Trophoblast cell (in vitro differentiated cells and primary cell): ENCODE measurements around the gene PDE4D.
A peak's percentile ranks its signal among the peaks of the same experiment; 100 is the strongest.

ENCODE experiments used
- DNase-seq, 2 donors: peaks; one replicate each; pipeline ENCODE4 v3.0.0-alpha.2; 2016
- H2AFZ ChIP-seq: 2 replicates; pipeline ENCODE4 v1.6.1; 2013; ENCODE audit warnings: low read length, moderate library complexity, mild to moderate bottlenecking; ENCODE audit not compliant: insufficient read depth, poor library complexity
- H2AK5ac ChIP-seq: 2 replicates; pipeline ENCODE4 v1.6.1; 2013; ENCODE audit warnings: mild to moderate bottlenecking, low read length
- H2BK120ac ChIP-seq: 2 replicates; pipeline ENCODE4 v1.6.1; 2013; ENCODE audit warnings: low read length, mild to moderate bottlenecking, moderate library complexity; ENCODE audit not compliant: insufficient read depth, poor library complexity
- H2BK12ac ChIP-seq: 2 replicates; pipeline ENCODE4 v1.6.1; 2013; ENCODE audit warnings: mild to moderate bottlenecking, low read length, moderate library complexity
- H2BK5ac ChIP-seq: 2 replicates; pipeline ENCODE4 v1.6.1; 2013; ENCODE audit warnings: low read length, low read depth, moderate library complexity, mild to moderate bottlenecking; ENCODE audit not compliant: poor library complexity
- H3K14ac ChIP-seq: 2 replicates; pipeline ENCODE4 v1.6.1; 2013; ENCODE audit warnings: mild to moderate bottlenecking, low read length
- H3K18ac ChIP-seq: 2 replicates; pipeline ENCODE4 v1.6.1; 2013; ENCODE audit warnings: mild to moderate bottlenecking, low read length
- H3K23ac ChIP-seq: 2 replicates; pipeline ENCODE4 v1.6.1; 2013; ENCODE audit warnings: low read length
- H3K27ac ChIP-seq: 2 replicates; pipeline ENCODE4 v1.5.1; 2013; ENCODE audit warnings: low read depth, mild to moderate bottlenecking, inconsistent platforms, low read length, moderate library complexity
- H3K27me3 ChIP-seq: 2 replicates; pipeline ENCODE4 v1.6.1; 2013; ENCODE audit warnings: inconsistent platforms, mild to moderate bottlenecking, low read length, moderate library complexity; ENCODE audit not compliant: insufficient read depth
- H3K36me3 ChIP-seq, 2 experiments: 1 replicate in 1 of 2; 2 replicates in 1 of 2; pipeline ENCODE4 v1.6.1; 2013; ENCODE audit warnings: low read length in 2 of 2, mild to moderate bottlenecking in 2 of 2, moderate library complexity in 1 of 2; ENCODE audit not compliant: insufficient read depth in 2 of 2, control insufficient read depth in 1 of 2
- H3K4ac ChIP-seq: 2 replicates; pipeline ENCODE4 v1.6.1; 2013; ENCODE audit warnings: low read depth, mild to moderate bottlenecking, low read length, moderate library complexity
- H3K4me1 ChIP-seq, 2 experiments: 1 replicate in 1 of 2; 2 replicates in 1 of 2; pipeline ENCODE4 v1.6.1; 2013; ENCODE audit warnings: low read length in 2 of 2, mild to moderate bottlenecking in 2 of 2, moderate library complexity in 1 of 2; ENCODE audit not compliant: insufficient read depth in 2 of 2, control insufficient read depth in 1 of 2
- H3K4me2 ChIP-seq: 2 replicates; pipeline ENCODE4 v1.6.1; 2013; ENCODE audit warnings: inconsistent platforms, mild to moderate bottlenecking, low read length, moderate library complexity
- H3K4me3 ChIP-seq: 2 replicates; pipeline ENCODE4 v1.5.1; 2013; ENCODE audit warnings: mild to moderate bottlenecking, low read depth, low read length, inconsistent platforms
- H3K79me1 ChIP-seq: one replicate; pipeline ENCODE4 v1.6.1; 2013; ENCODE audit warnings: low read length
- H3K79me2 ChIP-seq: 2 replicates; pipeline ENCODE4 v1.6.1; 2013; ENCODE audit warnings: low read length, mild to moderate bottlenecking; ENCODE audit not compliant: control insufficient read depth, insufficient read depth, poor library complexity
- H3K9ac ChIP-seq: 2 replicates; pipeline ENCODE4 v1.6.1; 2013; ENCODE audit warnings: mild to moderate bottlenecking, low read length
- H3K9me3 ChIP-seq: 2 replicates; pipeline ENCODE4 v1.6.1; 2013; ENCODE audit warnings: low read depth, mild to moderate bottlenecking, control low read depth, inconsistent platforms, low read length; ENCODE audit not compliant: insufficient read depth
- H4K12ac ChIP-seq: 2 replicates; pipeline ENCODE4 v1.6.1; 2013; ENCODE audit warnings: low read depth, mild to moderate bottlenecking, low read length, moderate library complexity
- H4K8ac ChIP-seq: 2 replicates; pipeline ENCODE4 v1.6.1; 2013; ENCODE audit warnings: low read depth, mild to moderate bottlenecking, low read length, moderate library complexity
- H4K91ac ChIP-seq: one replicate; pipeline ENCODE4 v1.6.1; 2013; ENCODE audit warnings: low read depth, mild to moderate bottlenecking, low read length, moderate library complexity
- WGBS: extraction: QIAGEN DNeasy Blood & Tissue Kit; methylation state at CpG from one replicate; pipeline ENCODE4 v1.1.7; 2013; ENCODE audit warnings: missing lambda C conversion rate; ENCODE audit not compliant: insufficient read length, insufficient coverage; ENCODE audit errors: extremely low coverage; 5-methylcytosine and 5-hydroxymethylcytosine counted together

PDE4D gene

DNA sequence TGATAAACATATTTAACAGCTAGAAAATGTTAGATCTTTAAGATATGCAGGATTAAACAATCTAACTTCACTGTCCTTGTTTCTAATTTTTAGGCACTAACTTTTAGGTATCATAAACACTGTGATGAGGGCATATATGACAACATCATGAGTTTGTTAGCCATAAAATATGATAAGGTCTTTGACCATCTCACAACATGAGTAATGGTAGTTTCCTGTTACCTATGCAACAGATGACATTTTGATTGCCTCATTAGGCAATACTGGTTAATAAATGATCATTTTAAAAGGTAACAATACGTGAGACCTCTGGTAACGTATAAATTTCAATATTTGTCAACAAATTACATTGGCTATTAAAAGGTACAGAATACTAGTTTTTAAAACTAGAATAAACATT lies 613.5 kb downstream of the PDE4D start:
- Histone ChIP-seq H3K9me3 (no peaks in the 10 kb centered on the region), H3K4me3 (no peak overlapping the region), H4K12ac (no peak overlapping the region), H3K4me1 (peaks cover 0 to 4% of the 10 kb centered on the region in 2 experiments), H3K9ac (no peak overlapping the region), H3K79me1 (peaks cover 7% of the 10 kb centered on the region), H3K27me3 (no peaks in the 10 kb centered on the region), H3K4me2 (no peak overlapping the region), H3K36me3 (no peaks in the 10 kb centered on the region), H3K23ac (no peak overlapping the region), H3K18ac (no peak overlapping the region), H4K91ac (no peak overlapping the region), H2BK5ac (no peak overlapping the region), H3K14ac (no peak overlapping the region), H2BK120ac (no peak overlapping the region), H3K27ac (no peak overlapping the region), H3K79me2 (no peaks in the 10 kb centered on the region), H2AK5ac (no peak overlapping the region), H4K8ac (no peak overlapping the region), H3K4ac (no peak overlapping the region), H2BK12ac (no peak overlapping the region), H2AFZ (no peak overlapping the region)
- no peak for DNase-seq
- WGBS = no CpG with 5 or more reads among the region's 2 CpGs

DNA sequence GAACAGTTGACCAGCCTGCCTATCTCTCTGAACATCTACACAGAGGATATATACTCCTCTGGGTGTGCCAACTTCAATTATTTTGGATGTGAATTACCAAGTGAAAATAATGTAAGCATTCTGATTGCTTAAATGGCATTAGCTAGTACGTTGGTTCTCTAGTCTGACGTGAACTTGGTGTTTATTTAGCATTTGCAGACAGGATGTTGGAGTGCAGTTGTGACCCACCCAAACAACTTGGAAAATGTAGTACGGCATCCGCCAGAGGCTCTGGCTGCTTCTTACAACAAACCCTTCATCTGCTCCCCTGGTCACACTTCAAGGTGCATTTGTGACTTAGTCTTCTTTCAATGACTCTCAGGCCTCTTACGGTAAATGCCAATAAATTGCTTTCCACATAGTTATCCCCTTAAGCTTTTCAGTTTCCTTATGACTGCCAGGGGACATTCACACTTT lies 616.6 kb downstream of the PDE4D start:
- no peak overlapping the region for H3K18ac ChIP-seq
- H3K4me2 ChIP-seq = no peak overlapping the region
- H2BK120ac ChIP-seq = no peak overlapping the region
- no peak for DNase-seq
- H3K27me3 ChIP-seq = no peaks in the 10 kb centered on the region
- H3K14ac ChIP-seq = no peak overlapping the region
- no peak overlapping the region for H2BK5ac ChIP-seq
- H3K4ac ChIP-seq = no peak overlapping the region
- H3K9ac ChIP-seq = no peak overlapping the region
- no peaks in the 10 kb centered on the region for H3K36me3 ChIP-seq
- peak overlapping the region; percentile 54 for H3K27ac ChIP-seq
- peak overlapping the region; percentile 13 for H2BK12ac ChIP-seq
- H4K8ac ChIP-seq = no peak overlapping the region
- no peaks in the 10 kb centered on the region for H3K9me3 ChIP-seq
- H2AFZ ChIP-seq = no peak overlapping the region
- no peak overlapping the region for H4K91ac ChIP-seq
- no peaks in the 10 kb centered on the region for H3K79me2 ChIP-seq
- H3K4me1 ChIP-seq = peaks cover 0 to 3% of the 10 kb centered on the region in 2 experiments
- no peak overlapping the region for H4K12ac ChIP-seq
- no CpG with 5 or more reads among the region's 5 CpGs for WGBS
- no peak overlapping the region for H3K4me3 ChIP-seq
- no peak overlapping the region for H2AK5ac ChIP-seq
- peaks cover 7% of the 10 kb centered on the region for H3K79me1 ChIP-seq
- H3K23ac ChIP-seq = no peak overlapping the region

DNA sequence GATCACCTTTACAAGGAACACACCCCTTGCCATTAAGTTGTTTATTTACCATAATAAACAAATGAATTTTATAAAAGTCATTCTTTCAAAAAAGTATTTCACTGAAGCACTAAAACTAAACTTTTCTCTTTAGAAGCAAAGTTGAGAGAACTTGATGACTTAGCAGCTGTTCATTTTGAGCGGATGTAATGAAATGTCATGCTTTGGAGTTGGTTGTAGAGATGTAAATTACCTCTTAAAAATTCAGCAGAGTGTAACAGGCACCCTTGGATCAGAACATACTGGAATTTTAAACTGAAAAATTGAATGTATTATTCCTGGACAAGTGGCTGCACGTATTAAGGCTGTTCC lies 617.2 kb downstream of the PDE4D start:
- Histone ChIP-seq H2BK120ac (no peak overlapping the region), H3K9me3 (no peaks in the 10 kb centered on the region), H2AFZ (no peak overlapping the region), H3K18ac (no peak overlapping the region), H3K79me1 (peaks cover 7% of the 10 kb centered on the region), H3K4me1 (peaks cover 0 to 3% of the 10 kb centered on the region in 2 experiments), H4K12ac (no peak overlapping the region), H3K14ac (no peak overlapping the region), H3K4me3 (no peak overlapping the region), H3K27ac (peak overlapping the region; percentile 93), H3K4ac (no peak overlapping the region), H3K79me2 (no peaks in the 10 kb centered on the region), H3K9ac (no peak overlapping the region), H4K8ac (no peak overlapping the region), H4K91ac (no peak overlapping the region), H3K27me3 (no peaks in the 10 kb centered on the region), H2BK12ac (no peak overlapping the region), H2BK5ac (no peak overlapping the region), H3K36me3 (no peaks in the 10 kb centered on the region), H3K4me2 (peak overlapping the region; percentile 96), H3K23ac (no peak overlapping the region), H2AK5ac (no peak overlapping the region)
- WGBS = no CpG with 5 or more reads among the region's 2 CpGs
- no peak for DNase-seq

GRCh38 chr5:59275510-59276324 lies 617.8 kb downstream of the PDE4D start:
- H3K14ac ChIP-seq = peak overlapping the region; percentile 50
- H3K36me3 ChIP-seq = no peaks in the 10 kb centered on the region
- H3K79me1 ChIP-seq = peaks cover 7% of the 10 kb centered on the region
- DNase-seq = peak; percentile 73 to 88
- no peaks in the 10 kb centered on the region for H3K79me2 ChIP-seq
- H2BK5ac ChIP-seq = peak overlapping the region; percentile 88
- no peak overlapping the region for H4K12ac ChIP-seq
- H3K27ac ChIP-seq = peak overlapping the region; percentile 93
- no CpG with 5 or more reads among the region's 16 CpGs for WGBS
- no peaks in the 10 kb centered on the region for H3K27me3 ChIP-seq
- peak overlapping the region; percentile 73 for H3K4me3 ChIP-seq
- no peak overlapping the region for H4K8ac ChIP-seq
- no peaks in the 10 kb centered on the region for H3K9me3 ChIP-seq
- H3K23ac ChIP-seq = no peak overlapping the region
- H2BK12ac ChIP-seq = peak overlapping the region; percentile 65
- no peak overlapping the region for H2AK5ac ChIP-seq
- peak overlapping the region; percentile 84 for H3K9ac ChIP-seq
- H3K4ac ChIP-seq = no peak overlapping the region
- peak overlapping the region; percentile 67 for H3K18ac ChIP-seq
- H2BK120ac ChIP-seq = peak overlapping the region; percentile 63
- peak overlapping the region; percentile 96 for H3K4me2 ChIP-seq
- H2AFZ ChIP-seq = no peak overlapping the region
- peak overlapping the region; percentile 42 for H4K91ac ChIP-seq
- H3K4me1 ChIP-seq = peaks cover 0 to 3% of the 10 kb centered on the region in 2 experiments
